ENCODE data around the gene USP3. TPM values are rescaled to one million over a fixed set of nuclear protein-coding genes. Genes with fewer than 3 reads are reported as not detected.

Gene USP3
- total RNA-seq, 1 donor from 2014 or later: 64.2 TPM

DNA sequence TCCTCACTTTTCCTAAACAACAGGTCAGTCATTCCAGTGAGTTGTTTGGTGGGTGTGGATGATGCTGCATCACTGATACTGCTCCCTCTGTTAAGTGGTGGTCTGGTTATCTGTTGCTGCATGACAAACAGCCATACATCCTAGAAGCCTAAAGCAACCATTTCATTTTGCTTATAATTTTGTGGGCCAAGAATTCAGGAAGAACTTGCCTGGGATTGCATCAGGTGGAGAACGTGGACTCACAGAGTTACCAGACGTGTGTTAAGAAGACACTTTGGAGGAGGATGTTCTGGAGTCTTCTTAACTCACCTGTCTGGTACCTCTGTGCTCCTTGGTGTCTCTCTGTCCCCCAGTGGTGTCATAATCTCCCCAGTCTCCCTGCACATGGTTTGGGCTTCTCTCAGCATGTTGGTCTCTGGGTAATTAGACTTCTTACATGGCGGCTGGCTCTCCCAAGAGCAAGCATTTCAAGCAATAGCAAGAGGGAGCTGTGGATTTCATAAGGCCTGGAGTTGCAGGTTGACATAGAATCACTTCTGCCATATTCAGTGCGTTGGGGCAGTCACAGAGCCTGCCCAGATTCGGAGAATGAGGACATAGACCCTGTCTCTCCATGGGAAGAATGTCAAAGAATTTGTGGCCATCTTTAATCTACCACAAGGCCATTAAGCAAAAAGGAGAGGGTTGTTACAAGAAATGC is 20.1 kb downstream of the USP3 start:
- H3K4me3 Mint-ChIP-seq: no peak overlapping the region

DNA sequence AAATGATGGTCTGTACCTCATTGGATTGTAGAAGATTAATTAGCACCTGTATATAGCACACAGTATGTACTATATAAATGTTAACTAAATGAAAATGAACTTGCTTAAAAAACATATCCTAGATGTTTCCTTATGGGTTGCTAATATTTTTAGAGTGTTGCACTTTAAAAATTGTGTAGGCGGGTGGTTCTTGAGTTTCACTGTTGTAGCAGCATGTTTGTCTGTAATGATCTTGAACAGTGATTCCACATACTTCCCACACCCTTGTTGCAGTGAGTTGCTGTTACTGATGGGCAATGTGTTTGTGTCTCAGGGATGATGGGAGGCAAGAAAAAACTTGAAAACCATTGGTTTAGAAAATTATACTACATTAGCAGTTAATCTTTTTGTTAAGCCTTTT is 22.0 kb downstream of the USP3 start:
- peaks cover 15% of the 10 kb centered on the region for H3K4me1 Mint-ChIP-seq
- H3K36me3 Mint-ChIP-seq: peaks cover 18% of the 10 kb centered on the region
- no peak for DNase-seq (ENCODE audit: low spot score)
- Histone ChIP-seq H3K9ac (no peak overlapping the region), H3K4me2 (no peak overlapping the region), H4K20me1 (ENCODE audit: low read depth) (peaks cover 70% of the 10 kb centered on the region), H3K27ac (no peak overlapping the region), H3K9me3 (ENCODE audit: low read depth) (no peaks in the 10 kb centered on the region), H3F3A (ENCODE audit: low read depth) (no peaks in the 10 kb centered on the region), H3K4me3 (no peak overlapping the region), H3K27me3 (no peaks in the 10 kb centered on the region), H2AFZ (replicated peaks) (no peak overlapping the region), H3K4me1 (no peaks in the 10 kb centered on the region), H3K79me2 (ENCODE audit: low read depth) (peaks cover 79% of the 10 kb centered on the region), H3K36me3 (no peaks in the 10 kb centered on the region)
- no peaks in the 10 kb centered on the region for H3K27me3 Mint-ChIP-seq (ENCODE audit: insufficient read depth, low read depth)
- no peaks in the 10 kb centered on the region for H3K9me3 Mint-ChIP-seq
- H3K27ac Mint-ChIP-seq: no peak overlapping the region
- H3K4me3 Mint-ChIP-seq: no peak overlapping the region
- TF ChIP-seq CTCF (IDR thresholded peaks at IDR 0.05): no peak
- no peak for TF ChIP-seq EZH2phosphoT487 (IDR thresholded peaks at IDR 0.05)
- no peak for TF ChIP-seq EZH2 (IDR thresholded peaks at IDR 0.05)

More for the DNA sequence above, 20.1 kb downstream of the USP3 start:
- H4K20me1 ChIP-seq (ENCODE audit: low read depth): peaks cover 89% of the 10 kb centered on the region
- peaks cover 83% of the 10 kb centered on the region for H3K79me2 ChIP-seq (ENCODE audit: low read depth)
- peaks cover 15% of the 10 kb centered on the region for H3K4me1 Mint-ChIP-seq
- no peak overlapping the region for H3K27ac ChIP-seq
- no peaks in the 10 kb centered on the region for H3K9me3 ChIP-seq (ENCODE audit: low read depth)
- H3K4me1 ChIP-seq: no peaks in the 10 kb centered on the region
- no peak overlapping the region for H3K4me2 ChIP-seq
- no peak overlapping the region for H3K9ac ChIP-seq
- no peak overlapping the region for H3K4me3 ChIP-seq
- TF ChIP-seq EZH2phosphoT487 (IDR thresholded peaks at IDR 0.05) (no peak), CTCF (IDR thresholded peaks at IDR 0.05) (no peak)
- H3K9me3 Mint-ChIP-seq: no peaks in the 10 kb centered on the region
- DNase-seq (ENCODE audit: low spot score): no peak
- H3K36me3 ChIP-seq: no peaks in the 10 kb centered on the region
- peaks cover 12% of the 10 kb centered on the region for H3K36me3 Mint-ChIP-seq
- H3F3A ChIP-seq (ENCODE audit: low read depth): no peaks in the 10 kb centered on the region
- H3K27ac Mint-ChIP-seq: no peak overlapping the region
- no peak overlapping the region for H2AFZ ChIP-seq (replicated peaks)
- H3K27me3 Mint-ChIP-seq (ENCODE audit: insufficient read depth, low read depth): no peaks in the 10 kb centered on the region
- H3K27me3 ChIP-seq: no peaks in the 10 kb centered on the region

GRCh38 chr15:63528138-63528659 is 23.8 kb downstream of the USP3 start:
- Histone ChIP-seq H3K4me1 (no peaks in the 10 kb centered on the region), H3K79me2 (ENCODE audit: low read depth) (peaks cover 64% of the 10 kb centered on the region), H3K4me2 (no peak overlapping the region), H4K20me1 (ENCODE audit: low read depth) (peaks cover 55% of the 10 kb centered on the region), H3K36me3 (no peaks in the 10 kb centered on the region), H3K4me3 (no peak overlapping the region), H3K27ac (no peak overlapping the region), H3K27me3 (no peaks in the 10 kb centered on the region), H3K9me3 (ENCODE audit: low read depth) (no peaks in the 10 kb centered on the region), H3F3A (ENCODE audit: low read depth) (peaks cover 6% of the 10 kb centered on the region), H2AFZ (replicated peaks) (no peak overlapping the region), H3K9ac (no peak overlapping the region)
- Mint-ChIP-seq H3K4me1 (peaks cover 17% of the 10 kb centered on the region), H3K36me3 (peaks cover 25% of the 10 kb centered on the region), H3K9me3 (no peaks in the 10 kb centered on the region), H3K27ac (no peak overlapping the region), H3K4me3 (no peak overlapping the region), H3K27me3 (ENCODE audit: insufficient read depth, low read depth) (no peaks in the 10 kb centered on the region)
- TF ChIP-seq EZH2 (IDR thresholded peaks at IDR 0.05): no peak
- no peak for TF ChIP-seq EZH2phosphoT487 (IDR thresholded peaks at IDR 0.05)
- TF ChIP-seq CTCF (IDR thresholded peaks at IDR 0.05): no peak
- no peak for DNase-seq (ENCODE audit: low spot score)
